OCI-LY3 (cell line): ENCODE results near the gene SLC17A9.

Source experiments
- CTCF ChIP-seq: fragments of 200-600, 300-600 bp; sonication (generic); IDR thresholded peaks from 2 replicates; pipeline ENCODE4 v1.5.1; 2014; ENCODE audit warnings: antibody characterized with exemption, low read length, low read depth
- EZH2phosphoT487 ChIP-seq: fragments of 200-600 bp; shearing (Covaris generic); IDR thresholded peaks from 2 replicates; pipeline ENCODE4 v1.6.1; 2018; ENCODE audit warnings: antibody characterized with exemption, mixed run types, low read depth

GRCh38 chr20:62991196-62991807 is 38.8 kb downstream of the SLC17A9 start:
- TF ChIP-seq CTCF (no peak), EZH2phosphoT487 (no peak)
